Cardiac septum (tissue), 1 donor: Measurements from ENCODE around the gene EIF4A2. TPM values are rescaled to one million over a fixed set of nuclear protein-coding genes. Genes with fewer than 3 reads are reported as not detected.

Experiments
- microRNA-seq: library from miRNA; unstranded; fragments of <30 nt; microRNA quantifications from one replicate; pipeline ENCODE4 v1.2.0, GENCODE V29; 2020
- total RNA-seq: library from RNA; stranded (reverse); fragmentation: NEBNext Ultra II Directional; extraction: Animal tissue kit (Norgen Biotek cat#: 25700); gene quantifications from one replicate; pipeline ENCODE4 v1.2.1, GENCODE V29; 2021
- donor health status: DM: no; HTN: no; CAD: no.

The EIF4A2 gene
- total RNA-seq, 1 donor from 2014 or later: 361 TPM

Small RNAs within 50 kb of the gene (microRNA-seq; reads per million reads assigned to microRNA genes)
- gene MIR1248: 2.2 reads per million

Other genes with a start within 250 kb of the EIF4A2 start
- 1.8 TPM for gene CRYGS, start 239.2 kb upstream of the EIF4A2 start, total RNA-seq
- gene TBCCD1, start 216.2 kb upstream of the EIF4A2 start, total RNA-seq: 7.8 TPM
- 34.3 TPM for gene DNAJB11, start 212.9 kb upstream of the EIF4A2 start, total RNA-seq
- gene AHSG, start 170.5 kb upstream of the EIF4A2 start, total RNA-seq: not detected
- not detected for gene FETUB, start 143.2 kb upstream of the EIF4A2 start, total RNA-seq
- gene HRG, start 117.6 kb upstream of the EIF4A2 start, total RNA-seq: not detected
- gene KNG1, start 66.2 kb upstream of the EIF4A2 start, total RNA-seq: not detected
- 6.4 TPM for gene RFC4, start 22.9 kb downstream of the EIF4A2 start, total RNA-seq
- 1.5 TPM for gene ADIPOQ, start 59.1 kb downstream of the EIF4A2 start, total RNA-seq
- gene ST6GAL1, start 146.9 kb downstream of the EIF4A2 start, total RNA-seq: 61.8 TPM